SKM-1 (cell line): ENCODE measurements around the gene TTLL5.
A peak's percentile ranks its signal among the peaks of the same experiment; 100 is the strongest.
"Not testable (repeated sequence)": the region's sequence is repeated elsewhere in the genome, so short reads cannot be mapped to it uniquely, and the experiment has no call there.

Source experiments
- DNase-seq: peaks from one replicate; lab custom pipeline; 2025; ENCODE audit not compliant: unreplicated experiment; lab: John Stamatoyannopoulos, UW

TTLL5 gene

GRCh38 chr14:75906228-75906627 lies 245.2 kb downstream of the TTLL5 start:
- DNase-seq, result no peak

GRCh38 chr14:75906680-75907280 lies 245.7 kb downstream of the TTLL5 start:
- DNase-seq, result peak; percentile 4

GRCh38 chr14:75907756-75908359 lies 246.8 kb downstream of the TTLL5 start:
- no peak for DNase-seq

GRCh38 chr14:75909630-75910029 lies 248.6 kb downstream of the TTLL5 start:
- DNase-seq, result no peak

GRCh38 chr14:75910048-75910447 lies 249.0 kb downstream of the TTLL5 start:
- DNase-seq, result no peak

GRCh38 chr14:75911883-75912282 lies 250.8 kb downstream of the TTLL5 start:
- no peak for DNase-seq

GRCh38 chr14:75913183-75913582 lies 252.1 kb downstream of the TTLL5 start:
- DNase-seq, result no peak

GRCh38 chr14:75915045-75915444 lies 254.0 kb downstream of the TTLL5 start:
- no peak for DNase-seq

- no peak for DNase-seq
Measured at GRCh38 chr14:75917322-75917945, 256.4 kb downstream of the TTLL5 start.

GRCh38 chr14:75917946-75918335 lies 256.9 kb downstream of the TTLL5 start:
- no peak for DNase-seq

- DNase-seq, result not testable (repeated sequence)
Measured at GRCh38 chr14:75920421-75920820, 259.4 kb downstream of the TTLL5 start.

GRCh38 chr14:75925141-75925840 lies 264.2 kb downstream of the TTLL5 start:
- DNase-seq, result not testable (repeated sequence)

- DNase-seq, result no peak
Measured at GRCh38 chr14:75926431-75927115, 265.5 kb downstream of the TTLL5 start.

GRCh38 chr14:75927564-75928087 lies 266.6 kb downstream of the TTLL5 start:
- no peak for DNase-seq

- no peak for DNase-seq
Measured at GRCh38 chr14:75928690-75929181, 267.7 kb downstream of the TTLL5 start.

GRCh38 chr14:75933712-75934296 lies 272.8 kb downstream of the TTLL5 start:
- DNase-seq, result no peak

GRCh38 chr14:75934998-75935628 lies 274.1 kb downstream of the TTLL5 start:
- DNase-seq, result no peak

- DNase-seq, result no peak
Measured at GRCh38 chr14:75939200-75939599, 278.2 kb downstream of the TTLL5 start.

GRCh38 chr14:75941030-75941429 lies 280.0 kb downstream of the TTLL5 start:
- no peak for DNase-seq

GRCh38 chr14:75944607-75945241 lies 283.7 kb downstream of the TTLL5 start:
- no peak for DNase-seq
